HG03025 (cell line): ENCODE data around the gene FYCO1.

Source experiments
- ATAC-seq: cut with Tn5 transposase; IDR thresholded peaks from one replicate; pipeline ENCODE4 v1.9.1; 2021; ENCODE audit warnings: mild to moderate bottlenecking, moderate library complexity; ENCODE audit not compliant: unreplicated experiment, low FRiP score

The FYCO1 gene

GRCh38 chr3:45922950-45923590 lies 72.6 kb downstream of the FYCO1 start:
- no peak for ATAC-seq

DNA sequence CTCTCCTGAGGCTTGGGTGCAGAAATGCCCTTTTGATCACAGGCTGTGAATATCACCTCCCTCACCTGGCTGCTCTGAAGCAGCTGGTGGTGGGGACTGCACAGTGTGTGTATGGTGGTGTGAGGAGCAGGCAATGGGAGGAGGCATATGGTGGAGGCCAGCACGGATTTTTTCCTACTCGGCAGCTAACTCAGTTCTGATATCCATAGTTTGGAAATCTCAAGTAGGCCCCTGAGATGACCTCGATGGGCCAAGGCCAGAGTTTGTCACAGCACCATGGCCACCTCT lies 73.6 kb downstream of the FYCO1 start:
- no peak for ATAC-seq

- ATAC-seq = no peak
Measured at GRCh38 chr3:45921158-45922038, 74.2 kb downstream of the FYCO1 start.

- no peak for ATAC-seq
Measured at GRCh38 chr3:45917146-45917898, 78.3 kb downstream of the FYCO1 start.

DNA sequence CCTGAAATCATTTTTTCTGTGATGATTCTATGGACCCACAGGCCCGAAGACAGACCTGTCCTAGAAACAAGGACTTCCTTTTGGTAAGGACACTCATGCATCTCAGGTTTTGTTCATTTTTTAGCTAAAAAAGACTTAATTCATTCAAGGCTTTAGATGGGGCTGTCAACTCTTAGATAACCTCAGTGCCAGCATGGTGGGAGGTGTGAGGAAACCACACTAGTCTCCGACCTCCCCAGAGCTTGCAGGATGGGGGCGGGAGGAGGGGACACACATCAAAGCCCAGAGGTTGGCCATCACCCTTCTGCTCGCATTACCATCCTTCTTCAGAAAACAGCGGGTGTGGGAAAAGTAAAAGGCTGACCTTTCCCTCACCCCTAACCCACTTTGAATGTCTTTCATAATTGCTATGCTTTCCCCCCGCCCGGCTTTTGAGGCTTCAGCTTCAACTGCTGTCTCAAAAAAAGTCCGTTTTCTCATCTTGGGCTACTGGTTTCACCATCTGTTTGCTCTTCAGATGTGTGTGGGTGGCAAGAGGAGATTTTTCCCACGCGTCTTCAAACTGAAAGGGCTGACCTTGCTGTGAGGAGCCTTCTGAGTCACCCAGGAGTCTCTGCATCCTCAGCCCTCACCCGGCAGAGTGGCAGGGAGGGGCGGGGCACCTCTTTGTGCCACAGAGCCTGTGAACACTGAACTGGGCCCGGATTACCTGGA lies 79.9 kb downstream of the FYCO1 start:
- peak; percentile 71 for ATAC-seq

DNA sequence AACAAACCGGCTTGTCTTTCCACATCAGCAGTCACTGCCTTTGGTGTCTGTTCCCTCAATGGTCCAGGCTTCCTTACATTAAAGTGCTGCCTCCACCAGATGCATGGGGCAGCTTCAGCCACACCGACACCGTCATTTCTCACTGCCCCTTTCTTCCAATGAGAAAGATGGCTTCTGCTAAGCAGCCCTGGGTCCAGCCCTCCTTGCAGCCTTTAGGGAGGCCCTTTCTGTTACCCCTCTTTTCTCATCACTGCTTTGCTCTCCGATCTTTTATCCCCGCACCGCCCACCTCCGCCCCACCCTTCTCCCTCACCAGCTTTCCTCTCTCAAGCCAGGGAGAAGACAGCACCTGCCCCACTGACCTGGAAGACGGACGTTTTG lies 80.6 kb downstream of the FYCO1 start:
- ATAC-seq = no peak

DNA sequence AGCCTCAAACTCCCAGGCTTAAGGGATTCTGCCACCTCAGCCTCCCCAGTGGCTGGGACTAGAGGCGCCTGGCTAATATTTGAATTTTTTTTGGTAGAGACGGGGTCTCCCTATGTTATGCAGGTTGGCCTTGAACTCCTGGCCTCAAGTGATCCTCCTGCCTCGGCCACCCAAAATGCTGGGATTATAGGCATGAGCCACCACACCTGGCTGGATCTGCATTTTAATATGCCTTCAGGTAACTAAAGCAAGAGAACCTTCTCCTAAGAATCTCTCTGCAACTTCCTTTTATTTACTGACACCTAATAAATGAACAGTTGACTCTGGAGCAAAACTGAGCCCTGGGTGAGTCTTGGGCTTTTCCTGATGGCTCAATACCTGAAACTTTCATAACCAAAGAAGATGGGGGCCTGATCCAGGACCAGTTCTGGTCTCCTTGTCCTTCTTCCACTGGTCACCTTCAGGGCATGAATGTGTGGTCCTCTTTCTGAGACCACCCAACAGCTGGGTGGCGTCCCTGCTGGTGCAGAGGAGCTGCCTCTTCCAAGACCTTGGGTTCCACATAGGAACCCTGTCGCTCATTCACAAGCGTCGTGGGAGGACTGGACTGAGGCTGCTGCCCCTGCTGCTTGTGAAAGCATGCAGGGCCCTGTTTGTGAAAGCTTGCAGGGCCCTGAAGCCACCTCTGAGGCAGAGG lies 81.1 kb downstream of the FYCO1 start:
- no peak for ATAC-seq

DNA sequence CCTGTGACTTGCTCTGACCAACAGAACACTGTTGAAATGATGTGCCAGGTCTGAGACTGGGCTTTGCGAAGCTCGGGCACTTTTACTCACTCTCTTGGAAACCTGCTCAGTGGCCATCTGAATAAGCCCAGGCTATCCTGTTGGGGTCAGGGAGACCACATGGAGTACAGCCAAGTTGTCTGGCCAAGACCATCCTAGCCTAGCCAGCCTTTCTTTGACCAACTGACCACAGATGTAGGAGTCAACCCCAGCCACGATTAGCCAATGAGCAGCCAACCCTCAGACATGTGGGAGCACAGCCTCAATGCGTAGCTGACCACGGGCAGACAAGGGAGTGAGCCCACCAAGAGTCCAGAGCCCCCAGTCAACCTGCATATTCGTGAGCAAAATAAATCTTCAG lies 83.2 kb downstream of the FYCO1 start:
- no peak for ATAC-seq

DNA sequence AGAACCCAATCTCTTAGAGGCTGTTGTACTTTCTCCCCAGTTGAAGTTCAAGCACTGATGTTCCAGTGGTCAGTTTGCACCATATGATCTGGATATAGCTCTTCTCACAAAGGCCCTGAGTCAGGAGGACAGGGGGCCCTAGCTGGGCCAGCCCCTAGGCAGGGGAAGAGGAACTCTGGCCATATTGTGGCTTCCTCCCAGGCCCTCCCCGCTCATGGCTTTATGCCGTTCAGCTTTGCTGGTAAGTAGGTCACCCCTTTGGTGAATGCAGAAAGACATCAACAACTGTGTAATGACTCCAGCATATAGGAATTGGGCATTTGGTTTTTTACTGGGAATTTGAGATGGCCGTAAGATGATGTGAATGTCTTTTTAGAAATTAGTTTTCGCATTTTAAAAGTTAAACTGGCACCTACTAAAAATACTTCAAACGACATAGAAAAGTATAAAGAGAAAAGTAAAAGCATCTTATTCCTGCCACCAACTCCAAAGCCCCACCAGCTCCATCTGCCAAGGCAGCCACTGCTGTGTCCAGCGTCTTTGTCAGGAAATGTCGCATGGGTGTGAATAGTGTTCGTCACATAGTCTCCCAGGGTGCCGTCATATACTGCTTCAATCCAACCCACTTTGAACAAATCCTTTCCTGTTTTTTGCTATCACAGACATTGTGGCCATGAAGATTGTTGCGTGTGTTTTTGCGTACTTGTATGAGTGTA lies 84.0 kb downstream of the FYCO1 start:
- no peak for ATAC-seq

GRCh38 chr3:45910892-45911291 lies 84.7 kb downstream of the FYCO1 start:
- no peak for ATAC-seq

DNA sequence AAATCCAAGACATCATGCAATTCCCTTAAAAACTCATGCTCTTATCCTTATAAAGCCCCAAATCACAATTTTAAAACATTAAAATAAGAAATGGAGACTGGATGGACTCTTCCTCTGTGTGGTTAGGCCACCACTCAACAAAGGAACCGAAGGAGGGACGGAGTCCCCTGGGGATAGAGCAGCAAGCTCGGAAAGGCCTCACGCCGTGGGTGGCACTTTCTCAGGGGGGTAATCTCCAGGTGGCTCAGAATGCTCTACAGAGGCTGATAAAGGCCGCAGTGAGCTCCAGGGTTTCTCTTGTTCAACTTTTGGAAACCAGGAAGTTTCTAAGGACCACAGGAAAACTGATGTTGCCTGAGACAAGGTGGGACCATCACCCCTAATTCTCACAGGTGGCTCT lies 86.1 kb downstream of the FYCO1 start:
- ATAC-seq = no peak

DNA sequence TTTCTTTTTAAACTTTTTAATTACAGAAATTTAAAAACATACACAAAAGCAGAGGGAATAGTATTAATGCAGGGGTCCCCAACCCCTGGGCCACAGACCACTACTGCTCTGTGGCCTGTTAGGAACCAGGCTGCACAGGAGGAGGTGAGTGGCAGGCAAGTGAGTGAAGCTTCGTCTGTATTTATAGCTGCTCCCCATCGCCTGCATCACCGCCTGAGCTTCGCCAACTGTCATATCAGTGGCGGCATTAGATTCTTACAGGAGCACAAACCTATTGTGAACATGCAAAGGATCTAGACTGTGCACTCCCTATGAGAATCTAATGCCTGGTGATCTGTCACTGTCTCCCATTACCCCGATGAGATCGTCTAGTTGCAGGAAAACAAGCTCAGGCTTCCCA lies 86.9 kb downstream of the FYCO1 start:
- no peak for ATAC-seq

- ATAC-seq = no peak
Measured at GRCh38 chr3:45907769-45908705, 87.6 kb downstream of the FYCO1 start.

- ATAC-seq = no peak
Measured at GRCh38 chr3:45906681-45907407, 88.8 kb downstream of the FYCO1 start.

- ATAC-seq = no peak
Measured at GRCh38 chr3:45905755-45906154, 89.9 kb downstream of the FYCO1 start.

DNA sequence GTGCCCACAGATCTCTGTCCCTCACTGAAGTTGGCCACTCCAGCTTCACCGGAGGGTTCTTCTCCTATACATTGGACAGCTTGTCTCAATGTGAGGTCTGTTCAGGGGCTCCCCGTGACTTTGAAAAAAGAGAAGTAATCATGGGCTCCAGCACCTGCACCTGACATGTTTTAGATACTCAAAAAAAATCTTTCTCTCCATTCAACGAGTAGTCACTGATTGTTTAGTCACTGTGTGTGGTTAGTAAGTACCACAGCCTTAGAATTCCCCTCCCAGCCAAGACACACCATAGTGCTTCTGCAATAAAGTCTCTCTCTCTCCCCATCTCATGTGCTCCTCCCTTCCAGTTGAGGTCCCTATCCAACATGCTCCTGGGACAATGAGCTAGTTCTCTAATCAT lies 90.7 kb downstream of the FYCO1 start:
- no peak for ATAC-seq

DNA sequence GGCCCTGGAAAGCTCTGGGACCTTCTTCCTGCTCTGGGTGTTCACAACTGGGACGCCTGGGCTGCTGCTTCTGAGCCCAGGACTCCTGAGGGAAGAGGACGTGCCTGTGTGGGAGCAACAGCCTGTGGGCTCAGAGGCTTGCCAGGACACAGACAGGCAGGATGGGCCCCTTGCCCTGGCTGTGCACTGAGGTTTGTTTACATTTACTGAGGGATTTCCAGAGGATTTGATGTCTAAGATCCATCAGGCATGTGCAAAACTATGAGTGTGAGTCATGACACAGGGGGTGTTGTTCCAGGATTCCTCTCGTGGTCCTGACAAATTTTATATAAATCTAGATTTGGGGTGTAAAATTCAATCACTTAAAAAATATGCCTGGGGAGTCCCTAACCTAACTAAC lies 98.7 kb downstream of the FYCO1 start:
- no peak for ATAC-seq
